NCI-H1105 (cell line): ENCODE data around the gene LRRC74A.

Experiments
- DNase-seq: peaks from one replicate; lab custom pipeline; 2025; lab: John Stamatoyannopoulos, UW

Gene LRRC74A

DNA sequence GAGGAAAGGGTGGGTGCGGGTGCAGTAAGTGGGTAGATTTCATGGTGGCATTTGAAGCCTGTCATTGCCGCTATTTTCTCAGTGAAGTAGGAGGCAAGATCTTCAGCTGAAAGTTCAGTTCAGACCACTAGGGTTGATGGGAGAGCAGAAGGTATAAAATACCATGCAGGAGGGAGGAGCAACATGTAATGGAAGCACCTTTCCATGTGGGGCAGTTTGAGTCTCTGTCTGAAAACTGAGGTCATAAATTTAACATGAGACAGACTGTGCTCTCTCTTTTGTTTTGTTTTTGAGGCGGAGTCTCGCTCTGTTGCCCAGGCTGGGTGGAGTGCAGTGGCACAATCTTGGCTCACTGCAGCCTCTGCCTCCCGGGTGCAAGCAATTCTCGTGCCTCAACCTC, 22.7 kb downstream of the LRRC74A start:
- DNase-seq: no peak

DNA sequence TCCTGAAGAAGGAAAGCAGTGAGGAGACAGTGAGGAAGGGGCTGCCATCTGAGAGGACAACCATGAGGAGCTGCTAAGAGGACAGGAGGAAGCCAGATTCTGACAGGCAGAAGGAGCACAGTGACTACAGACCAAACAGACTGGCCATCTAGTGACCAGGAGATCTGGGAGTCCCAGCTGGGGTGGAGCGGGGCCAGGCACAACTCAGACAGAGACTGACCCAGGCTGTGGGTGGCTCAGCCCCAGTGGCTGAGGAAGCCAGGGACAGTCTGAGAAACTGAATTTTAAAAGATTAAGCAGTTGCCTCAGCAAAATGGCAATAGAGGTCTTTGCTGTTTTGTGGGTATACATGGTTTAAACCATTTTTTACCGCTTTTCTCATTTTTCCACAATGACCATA, 28.9 kb downstream of the LRRC74A start:
- no peak for DNase-seq

DNA sequence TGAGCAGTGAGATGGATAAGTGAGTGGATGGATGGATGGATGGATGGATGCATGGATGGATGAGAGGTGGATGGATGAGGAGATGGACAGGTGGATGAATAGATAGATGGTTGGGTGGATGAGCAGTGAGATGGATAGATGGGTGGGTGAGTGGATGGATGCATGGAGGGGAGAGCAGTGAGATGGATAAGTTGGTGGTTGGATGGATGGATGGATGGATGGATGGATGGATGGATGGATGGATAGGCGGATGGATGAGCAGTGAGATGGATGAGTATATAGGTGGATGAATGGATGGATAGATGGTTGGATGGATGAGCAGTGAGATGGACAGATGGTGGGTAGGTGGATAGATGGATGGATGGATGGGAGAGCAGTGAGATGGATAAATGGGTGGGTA, 30.6 kb downstream of the LRRC74A start:
- no peak for DNase-seq

DNA sequence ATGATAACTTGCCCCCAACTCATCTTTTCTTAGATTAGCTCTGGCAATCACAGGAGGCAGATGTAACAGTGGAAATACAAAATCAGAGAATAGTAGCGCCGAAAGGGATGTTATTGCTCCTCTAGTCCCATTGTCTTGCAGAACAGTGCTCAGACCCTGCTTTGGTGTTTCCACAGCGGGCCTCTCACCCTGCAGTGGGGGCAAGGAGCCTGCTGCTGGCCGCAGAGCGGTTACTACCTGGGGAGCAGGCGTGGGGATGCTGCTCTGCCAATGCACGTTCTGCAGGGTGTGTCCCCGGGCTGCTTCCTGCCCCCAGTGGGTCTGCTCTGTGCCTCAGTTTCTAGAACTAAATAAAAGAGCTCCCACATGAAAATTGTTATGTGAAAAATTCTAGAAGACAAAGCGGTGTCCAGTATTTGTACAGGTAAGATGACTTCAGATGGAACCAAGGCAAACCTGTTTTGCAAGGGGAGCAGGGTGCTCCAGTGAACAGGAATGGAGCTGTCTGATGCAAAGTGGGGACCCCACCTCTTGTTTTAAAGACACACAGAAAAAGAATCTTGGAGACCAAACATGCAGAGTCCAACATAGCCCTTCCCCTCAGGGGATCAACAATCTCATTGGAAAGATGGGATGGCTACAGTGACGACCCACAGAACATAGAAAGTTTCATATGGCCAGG, 35.5 kb downstream of the LRRC74A start:
- no peak for DNase-seq

DNA sequence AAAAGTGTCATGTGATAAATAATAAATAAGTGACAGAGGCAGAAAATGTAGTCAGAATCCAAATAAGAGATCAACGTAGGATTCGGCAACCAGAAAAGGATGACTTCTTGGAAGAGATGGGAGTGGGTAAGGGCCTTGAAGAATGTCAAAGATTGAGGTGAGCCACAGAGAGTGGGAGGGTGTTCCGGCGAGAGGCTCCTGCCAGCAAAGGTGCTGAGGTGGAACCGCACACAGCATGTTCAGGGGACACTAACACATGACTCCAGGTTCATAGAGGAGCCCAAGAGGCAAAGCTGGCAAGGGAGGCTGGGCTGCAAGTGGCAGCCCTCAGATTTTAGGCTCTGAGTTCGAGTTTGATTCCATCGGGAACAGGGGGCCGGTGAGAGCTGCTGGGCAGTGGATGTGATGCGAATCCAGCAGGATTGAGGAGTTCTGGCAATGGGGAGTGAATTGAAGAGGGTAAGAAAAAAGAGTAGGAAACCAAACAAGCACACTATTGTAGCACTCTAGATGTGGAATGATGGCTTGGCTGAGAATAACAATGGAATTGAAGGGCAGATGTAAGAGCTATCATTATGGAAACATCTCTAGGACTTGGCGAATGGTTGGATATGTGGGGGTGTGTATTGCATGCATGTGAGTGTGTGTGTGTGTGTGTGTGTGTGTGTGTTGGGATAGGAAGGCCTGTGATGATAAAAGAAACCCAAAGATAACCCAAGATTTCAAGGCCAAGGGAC, 36.5 kb downstream of the LRRC74A start:
- no peak for DNase-seq

DNA sequence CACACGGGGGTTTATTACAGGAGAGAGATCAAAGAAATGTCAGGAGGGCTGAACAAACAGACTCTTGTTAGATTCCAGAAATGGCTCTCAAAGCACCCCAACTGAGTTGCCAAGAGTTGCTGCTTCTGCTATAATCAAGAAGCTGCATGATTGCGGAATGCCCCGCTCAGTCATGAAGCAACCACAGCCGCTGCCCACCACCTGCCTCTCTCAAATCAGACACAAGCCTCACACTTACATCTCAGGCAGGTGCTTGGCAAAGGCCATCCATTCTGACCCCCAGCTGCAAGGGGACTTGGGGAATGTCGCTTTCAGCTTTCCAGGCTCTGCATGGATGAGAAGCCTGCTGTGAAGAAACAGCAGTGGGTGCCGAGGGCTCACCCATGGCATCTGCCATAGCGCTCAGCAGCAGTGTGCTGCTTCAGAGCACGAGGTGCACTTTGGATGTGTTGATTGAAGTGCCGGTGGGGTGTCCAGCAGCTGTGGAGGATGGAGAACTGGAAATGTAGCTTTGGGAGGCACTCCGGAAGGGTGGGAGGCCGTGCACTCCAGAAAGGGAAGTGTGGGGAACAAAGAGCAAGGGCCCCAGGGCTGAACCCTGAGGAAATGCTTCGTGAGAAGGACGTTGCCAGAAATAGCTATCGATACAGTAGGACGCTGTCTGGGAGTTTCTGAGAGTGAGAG, 37.7 kb downstream of the LRRC74A start:
- DNase-seq: no peak

DNA sequence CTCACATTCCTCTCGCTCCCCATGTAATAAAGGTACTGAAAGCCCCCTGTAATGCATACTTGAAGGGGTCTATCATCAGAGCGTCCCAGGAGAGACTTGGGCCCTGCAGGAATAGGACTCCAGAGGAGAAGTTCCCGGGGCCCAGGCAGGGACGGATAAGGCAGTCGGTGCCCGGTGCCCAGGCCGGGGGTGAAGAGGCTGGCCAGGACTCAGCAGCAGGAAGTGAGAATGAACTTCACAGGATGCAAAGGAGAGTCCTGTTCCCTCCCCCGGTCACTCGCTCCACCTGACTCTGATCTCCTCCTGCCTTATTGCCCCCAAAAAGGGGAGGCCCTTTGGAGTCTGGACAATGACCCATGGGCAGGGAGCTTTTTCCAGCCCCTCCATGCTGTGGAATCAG, 40.2 kb downstream of the LRRC74A start:
- DNase-seq: no peak

DNA sequence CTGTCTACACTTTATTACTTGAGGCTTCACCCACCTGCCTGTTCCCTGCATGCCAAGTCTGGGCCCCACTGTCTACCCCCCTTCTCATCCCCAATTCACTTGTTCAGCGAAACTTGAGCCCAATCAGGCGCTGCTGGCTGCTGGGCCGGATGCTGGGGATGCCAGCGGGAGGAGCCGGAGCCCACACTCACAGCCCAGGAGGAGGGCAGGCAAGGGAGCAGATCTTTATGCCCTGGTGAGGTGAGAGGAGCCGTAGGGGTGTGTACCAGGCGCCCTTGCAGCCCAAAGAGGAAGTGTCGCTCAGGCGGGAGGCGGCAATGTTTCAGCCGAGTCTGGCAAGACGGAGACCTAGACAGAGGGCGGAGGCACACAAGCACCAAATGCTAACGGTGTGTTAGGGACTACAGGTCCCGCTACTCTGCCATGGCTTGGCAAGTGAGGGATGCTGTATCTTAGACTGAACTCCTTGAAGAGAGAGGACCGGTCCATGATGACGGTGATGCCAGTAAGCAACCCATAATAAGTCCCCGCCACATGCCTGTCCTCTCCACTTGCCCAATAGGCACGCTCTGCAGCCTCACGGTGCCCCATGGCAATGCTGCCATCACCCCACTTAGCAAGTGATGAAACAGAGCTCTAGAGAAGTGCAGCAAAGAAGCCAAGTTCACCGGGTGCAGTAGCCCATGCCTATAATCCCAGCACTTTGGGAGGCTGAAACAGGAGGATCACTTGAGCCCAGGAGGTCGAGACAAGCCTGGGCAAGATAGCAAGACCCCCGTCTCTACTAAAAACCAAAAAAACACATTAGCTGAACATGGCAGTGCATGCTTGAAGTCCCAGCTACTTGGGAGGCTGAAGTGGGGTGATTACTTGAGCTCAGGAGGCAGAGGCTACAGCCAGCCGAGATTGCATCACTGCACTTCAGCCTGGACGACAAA, 41.6 kb downstream of the LRRC74A start:
- no peak for DNase-seq

DNA sequence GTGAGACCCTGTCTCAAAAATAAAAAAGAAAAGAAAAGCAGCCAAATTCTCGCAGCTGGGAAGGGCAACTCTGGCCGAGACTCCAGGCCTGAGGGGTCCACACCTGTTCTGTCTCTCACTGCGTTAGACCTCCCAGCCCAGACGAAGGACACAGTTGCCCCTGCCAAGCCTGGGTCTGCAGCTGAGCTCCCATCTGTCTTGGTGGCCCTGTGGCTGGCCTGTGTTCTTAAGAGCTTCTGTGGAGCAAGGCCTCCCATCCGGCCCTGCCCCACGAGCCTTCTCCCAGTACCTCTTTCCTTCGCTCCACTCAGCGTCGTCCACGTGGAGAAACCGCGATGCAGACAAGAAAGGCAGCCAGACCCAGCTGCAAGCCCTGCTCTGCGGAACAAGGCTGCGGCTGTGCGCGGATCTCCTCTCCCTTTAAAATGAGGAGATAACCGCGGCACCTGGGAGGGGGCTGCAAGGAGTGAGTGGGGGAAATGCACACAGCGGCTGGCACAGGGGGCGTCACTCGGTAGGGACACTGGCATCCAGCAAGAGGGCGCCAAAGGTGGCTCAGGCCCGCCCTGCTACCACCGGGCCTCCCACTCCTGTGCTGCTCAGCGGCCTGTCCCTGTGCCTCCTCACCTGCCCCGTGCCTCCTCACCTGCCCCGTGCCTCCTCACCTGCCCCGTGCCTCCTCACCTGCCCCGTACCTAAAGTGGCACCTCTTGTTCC, 42.4 kb downstream of the LRRC74A start:
- no peak for DNase-seq

DNA sequence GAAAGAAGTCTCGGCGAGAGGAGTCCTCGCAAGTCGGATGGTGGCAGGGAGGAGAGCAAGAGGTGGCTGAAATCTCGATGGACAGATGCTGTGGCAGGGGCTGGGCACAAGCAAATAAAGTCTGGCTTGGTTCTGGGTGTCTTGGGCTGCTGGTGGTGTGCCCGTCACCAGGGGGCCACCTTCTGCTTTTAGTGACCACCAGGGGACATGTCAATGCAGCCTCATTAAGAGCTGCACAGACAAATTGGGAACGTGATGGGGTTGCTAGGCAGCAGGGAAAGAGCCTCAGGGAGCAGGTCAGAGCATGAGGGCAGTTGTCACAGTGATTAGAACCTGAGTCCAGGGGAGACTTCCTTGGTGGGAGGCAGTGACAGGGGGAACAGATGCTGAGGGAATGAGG, 44.0 kb downstream of the LRRC74A start:
- DNase-seq: no peak

DNA sequence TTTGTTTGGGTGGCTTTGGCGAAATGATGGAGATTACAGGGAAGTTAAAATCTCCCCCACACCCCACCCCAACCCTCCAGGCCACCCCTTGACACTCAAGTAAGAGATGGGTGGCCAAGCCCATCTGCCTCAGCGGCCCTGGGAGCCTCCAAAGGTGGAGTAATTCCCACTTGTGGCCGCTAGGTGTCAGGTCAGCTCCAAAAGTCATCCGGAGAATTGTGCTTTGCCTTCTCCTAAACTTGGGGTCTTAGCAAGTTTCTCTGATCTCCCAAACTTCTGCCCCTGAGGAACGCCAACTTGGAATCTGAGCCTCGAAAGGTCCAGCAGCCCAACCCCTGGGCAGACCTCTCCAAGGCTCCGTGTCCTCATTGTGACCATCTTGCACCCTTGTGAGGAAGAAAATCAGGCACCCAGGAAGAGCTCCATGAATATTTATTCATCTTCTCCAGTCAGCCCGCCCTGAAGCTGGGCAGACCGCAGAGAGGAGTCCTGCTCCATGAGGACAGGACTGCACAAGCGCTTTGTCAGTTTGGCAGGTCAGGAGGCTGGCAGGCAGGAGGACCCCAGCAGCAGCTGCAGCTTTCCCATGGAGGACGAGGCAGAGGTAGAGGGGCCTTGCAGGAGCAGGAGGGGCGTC, 46.7 kb downstream of the LRRC74A start:
- peak; percentile 35 for DNase-seq

DNA sequence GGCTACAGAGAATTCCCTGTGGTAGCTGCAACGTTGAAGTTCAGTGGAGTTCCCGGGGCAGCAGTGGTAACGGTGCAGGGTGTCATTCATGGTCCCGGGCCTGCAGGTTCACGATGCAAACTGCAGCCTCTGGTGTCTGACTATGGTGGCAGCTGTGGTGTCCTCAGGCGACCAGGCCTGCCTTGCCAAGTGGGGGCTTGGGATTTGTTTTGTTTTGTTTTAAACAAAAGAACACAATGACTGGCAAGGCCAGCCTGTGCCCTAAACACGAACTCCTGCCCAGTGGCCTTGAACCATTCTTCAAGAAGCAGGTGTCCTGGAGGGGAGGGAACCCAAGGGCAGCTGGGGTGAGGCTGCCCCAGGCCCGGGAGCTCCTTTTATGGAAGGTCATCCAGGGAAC, 48.5 kb downstream of the LRRC74A start:
- DNase-seq: no peak

DNA sequence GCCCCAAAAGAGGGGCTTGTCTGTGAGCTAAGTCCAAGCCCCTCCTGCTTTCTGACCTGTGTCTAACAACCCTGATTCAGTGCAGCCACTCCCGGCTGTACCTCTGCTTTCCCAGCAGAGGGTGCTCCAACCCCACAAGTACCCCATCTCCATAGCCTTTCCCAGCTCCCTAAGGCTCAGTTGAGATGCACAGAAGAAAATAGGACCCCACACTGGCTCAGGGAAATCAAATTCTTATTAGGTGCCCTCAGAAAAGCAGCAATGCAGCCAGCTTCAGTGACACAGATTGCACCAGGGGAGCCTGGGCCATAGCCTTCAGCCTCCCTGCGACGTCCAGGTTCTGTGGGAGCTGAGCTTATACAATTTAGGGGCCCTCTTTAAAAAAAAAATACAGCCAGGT, 49.9 kb downstream of the LRRC74A start:
- peak; percentile 67 for DNase-seq

DNA sequence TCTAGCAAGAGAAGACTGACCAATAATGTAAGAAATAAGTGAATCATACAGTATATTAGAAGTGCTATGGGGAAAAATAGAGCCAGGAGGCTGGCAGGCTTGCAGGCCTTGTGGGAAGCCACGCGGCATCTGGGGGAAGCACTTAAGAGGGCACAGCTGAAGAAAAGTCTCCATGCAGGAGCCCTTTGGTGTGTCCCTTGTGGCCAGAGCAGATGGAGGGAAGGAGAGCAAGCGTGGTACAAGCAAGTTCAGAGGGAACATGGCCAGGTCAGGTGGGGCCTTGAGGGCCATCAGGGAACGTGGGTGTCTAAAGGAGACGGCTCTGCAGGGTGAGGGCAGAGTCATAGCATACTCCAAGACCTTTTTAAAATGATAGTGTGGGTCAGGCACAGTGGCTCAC, 51.7 kb downstream of the LRRC74A start:
- no peak for DNase-seq

DNA sequence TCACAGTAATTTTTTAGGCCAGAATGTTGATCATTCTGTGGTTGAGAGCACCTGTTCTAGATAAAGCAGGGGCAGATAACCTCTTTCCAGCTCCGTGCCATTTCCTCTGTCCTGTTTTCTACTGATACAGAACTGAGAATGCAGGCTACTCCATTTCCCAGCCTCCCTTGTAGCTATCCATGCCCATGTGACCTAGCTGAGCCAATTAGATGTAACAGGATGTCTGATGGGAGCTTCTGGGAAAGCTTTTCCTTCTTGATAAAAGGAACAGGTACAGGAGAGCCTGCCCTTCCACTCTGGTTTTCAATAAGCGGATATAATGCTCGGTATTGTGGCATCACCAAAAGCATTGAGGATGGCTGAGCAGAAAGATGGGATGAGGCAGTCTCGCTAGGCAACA, 54.2 kb downstream of the LRRC74A start:
- no peak for DNase-seq

DNA sequence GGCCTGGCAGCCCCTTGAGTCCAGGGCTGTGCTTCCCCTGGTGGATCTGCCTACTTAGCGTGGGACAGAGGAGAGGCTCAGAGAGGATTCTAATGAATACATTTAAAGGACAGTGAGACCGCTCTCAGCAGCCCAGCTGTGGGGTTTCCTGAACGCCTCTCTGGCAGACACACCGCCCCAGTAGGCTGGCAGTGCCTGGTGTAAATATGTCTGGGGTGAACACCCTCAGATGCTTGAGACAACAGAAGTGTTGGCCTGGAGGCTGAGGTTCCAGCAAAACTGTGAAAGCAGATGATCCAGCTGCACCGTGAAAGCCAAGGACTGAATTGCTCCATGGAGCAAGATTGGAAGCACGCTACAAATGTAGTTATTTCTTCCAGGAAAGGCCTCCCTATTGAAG, 55.1 kb downstream of the LRRC74A start:
- no peak for DNase-seq

DNA sequence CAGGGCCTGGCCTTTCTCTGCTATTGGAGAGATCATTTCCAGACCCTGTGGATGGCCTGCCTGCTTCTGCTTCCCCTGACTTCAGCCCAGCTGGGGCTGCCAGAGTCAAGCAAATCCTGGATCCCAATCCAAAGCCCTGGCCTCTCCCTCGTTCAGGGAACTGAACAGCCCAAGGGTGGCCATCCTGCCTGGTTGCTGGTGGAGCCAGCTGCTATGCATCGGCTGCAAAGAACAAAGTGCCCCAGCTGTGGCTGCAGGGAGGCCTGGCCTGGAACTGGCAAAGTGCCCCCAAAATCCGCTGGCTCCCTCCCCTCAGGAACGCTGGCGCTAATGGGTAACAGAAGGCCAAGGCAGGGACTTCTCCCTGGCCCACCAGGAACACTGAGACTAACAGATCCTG, 56.4 kb downstream of the LRRC74A start:
- DNase-seq: no peak

DNA sequence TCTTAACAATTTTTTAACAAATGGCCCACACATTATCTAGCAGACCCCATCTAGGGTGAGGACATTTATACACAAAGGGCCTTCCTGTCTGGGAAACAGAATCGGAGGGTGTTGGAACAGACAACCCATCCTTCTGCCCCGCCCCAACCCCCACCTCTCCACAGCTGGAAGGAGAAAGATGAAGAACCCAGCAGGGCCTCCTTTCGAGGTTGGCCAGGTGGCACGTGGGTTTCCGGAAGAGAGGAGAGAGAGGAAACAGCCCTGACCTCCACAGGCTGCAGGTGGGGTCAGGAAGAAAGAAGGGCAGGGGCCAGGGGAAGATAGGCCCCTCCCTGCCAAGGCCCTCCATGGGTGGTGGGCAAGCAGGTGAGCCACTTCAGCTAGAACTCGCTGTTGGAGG, 57.2 kb downstream of the LRRC74A start:
- no peak for DNase-seq

DNA sequence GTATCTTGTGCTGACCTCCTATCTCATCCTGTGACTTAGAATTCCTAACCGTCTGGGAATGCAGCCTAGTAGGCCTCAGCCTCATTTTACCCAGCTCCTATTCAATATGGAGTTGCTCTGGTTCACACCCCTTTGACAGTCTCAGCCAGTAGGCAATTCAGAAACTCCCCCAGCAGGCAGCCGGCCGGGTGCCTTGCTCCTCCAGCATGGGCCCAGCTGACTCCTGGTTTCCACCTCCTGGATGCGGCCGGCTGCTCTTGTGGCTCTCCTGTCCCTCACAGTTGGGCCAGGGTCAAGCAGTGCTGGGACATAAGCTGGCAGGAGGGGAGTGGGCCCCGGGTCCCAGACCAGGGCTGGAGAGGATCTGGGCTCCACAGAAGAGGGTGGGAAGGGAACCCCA, 58.2 kb downstream of the LRRC74A start:
- no peak for DNase-seq

DNA sequence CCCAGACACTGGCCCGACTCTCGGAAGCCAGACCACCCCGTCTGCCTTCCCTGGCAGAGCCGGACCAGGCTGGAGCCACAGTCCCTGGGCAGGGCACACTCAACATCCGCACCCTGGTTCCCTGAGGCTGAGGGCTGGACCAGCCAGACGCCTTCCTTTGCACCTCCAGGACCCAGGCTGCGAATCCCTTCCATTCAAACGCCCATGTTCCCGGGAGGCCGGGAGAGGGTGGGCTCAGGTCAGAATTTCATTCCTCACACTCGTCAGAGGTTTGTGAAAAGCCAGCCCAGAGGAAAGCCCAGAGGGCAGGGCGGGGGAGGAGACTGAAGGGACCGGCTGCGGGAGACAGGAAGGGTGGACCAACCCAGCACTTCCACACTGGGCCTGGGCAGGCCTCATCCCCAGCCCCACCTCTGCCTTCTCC, 58.7 kb downstream of the LRRC74A start:
- no peak for DNase-seq

DNA sequence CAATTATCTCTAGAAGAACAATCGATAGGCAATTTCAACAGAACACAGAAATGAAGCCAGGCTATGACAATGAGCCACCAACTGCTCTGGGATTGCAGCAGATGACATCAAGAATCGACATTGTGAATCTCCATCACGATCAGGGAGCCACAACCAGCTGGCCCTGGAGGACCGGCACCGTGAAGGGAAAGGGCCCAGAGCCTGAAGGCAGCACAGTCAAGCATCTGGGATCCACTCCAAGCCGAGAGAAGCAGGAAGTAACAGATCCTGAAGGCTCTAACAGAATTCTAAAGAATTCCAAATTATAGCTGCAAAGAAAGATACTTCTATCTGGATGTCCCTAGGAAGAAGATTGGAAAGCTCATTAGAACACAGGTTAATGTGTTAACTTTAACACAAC, 61.0 kb downstream of the LRRC74A start:
- no peak for DNase-seq
